ENCODE results near the gene TBX19. TPM values are rescaled to one million over a fixed set of nuclear protein-coding genes. Genes with fewer than 3 reads are reported as not detected.

The TBX19 gene
- total RNA-seq, 1 donor from 2014 or later = 3.1 TPM

GRCh38 chr1:168344517-168344916, 63.8 kb downstream of the TBX19 start:
- Histone ChIP-seq H3K27ac (no peak overlapping the region), H3K36me3 (no peaks in the 10 kb centered on the region), H3K9ac (no peak overlapping the region), H3K9me3 (ENCODE audit: low read depth) (no peaks in the 10 kb centered on the region), H3K4me3 (no peak overlapping the region), H3K79me2 (ENCODE audit: low read depth) (no peaks in the 10 kb centered on the region), H3K4me2 (no peak overlapping the region), H3K27me3 (no peaks in the 10 kb centered on the region), H3F3A (ENCODE audit: low read depth) (no peaks in the 10 kb centered on the region), H4K20me1 (ENCODE audit: low read depth) (no peaks in the 10 kb centered on the region), H3K4me1 (no peaks in the 10 kb centered on the region), H2AFZ (replicated peaks) (no peak overlapping the region)
- no peak for DNase-seq (ENCODE audit: low spot score)
- Mint-ChIP-seq H3K27ac (no peak overlapping the region), H3K27me3 (ENCODE audit: insufficient read depth, low read depth) (peaks cover 2% of the 10 kb centered on the region), H3K9me3 (no peaks in the 10 kb centered on the region), H3K4me3 (no peak overlapping the region), H3K36me3 (no peaks in the 10 kb centered on the region), H3K4me1 (no peaks in the 10 kb centered on the region)
- TF ChIP-seq EZH2 (IDR thresholded peaks at IDR 0.05) (no peak), CTCF (IDR thresholded peaks at IDR 0.05) (no peak), EZH2phosphoT487 (IDR thresholded peaks at IDR 0.05) (no peak)

GRCh38 chr1:168345939-168346338, 65.3 kb downstream of the TBX19 start:
- H3K4me2 ChIP-seq = no peak overlapping the region
- TF ChIP-seq EZH2 (IDR thresholded peaks at IDR 0.05) (no peak), CTCF (IDR thresholded peaks at IDR 0.05) (no peak), EZH2phosphoT487 (IDR thresholded peaks at IDR 0.05) (no peak)
- no peaks in the 10 kb centered on the region for H3K27me3 ChIP-seq
- H2AFZ ChIP-seq (replicated peaks) = no peak overlapping the region
- no peaks in the 10 kb centered on the region for H3K4me1 ChIP-seq
- H3K27ac ChIP-seq = no peak overlapping the region
- H3K9ac ChIP-seq = no peak overlapping the region
- H3K4me3 Mint-ChIP-seq = no peak overlapping the region
- no peak overlapping the region for H3K27ac Mint-ChIP-seq
- no peak overlapping the region for H3K4me3 ChIP-seq
- no peaks in the 10 kb centered on the region for H3K9me3 ChIP-seq (ENCODE audit: low read depth)
- H3K9me3 Mint-ChIP-seq = no peaks in the 10 kb centered on the region
- H3F3A ChIP-seq (ENCODE audit: low read depth) = no peaks in the 10 kb centered on the region
- H3K4me1 Mint-ChIP-seq = no peaks in the 10 kb centered on the region
- no peaks in the 10 kb centered on the region for H3K36me3 ChIP-seq
- no peaks in the 10 kb centered on the region for H3K79me2 ChIP-seq (ENCODE audit: low read depth)
- H3K27me3 Mint-ChIP-seq (ENCODE audit: insufficient read depth, low read depth) = peaks cover 2% of the 10 kb centered on the region
- no peaks in the 10 kb centered on the region for H3K36me3 Mint-ChIP-seq
- DNase-seq (ENCODE audit: low spot score) = no peak
- no peaks in the 10 kb centered on the region for H4K20me1 ChIP-seq (ENCODE audit: low read depth)

GRCh38 chr1:168347630-168348029, 67.0 kb downstream of the TBX19 start:
- no peak overlapping the region for H3K27ac Mint-ChIP-seq
- H3F3A ChIP-seq (ENCODE audit: low read depth) = no peaks in the 10 kb centered on the region
- TF ChIP-seq CTCF (IDR thresholded peaks at IDR 0.05) (no peak), EZH2phosphoT487 (IDR thresholded peaks at IDR 0.05) (no peak), EZH2 (IDR thresholded peaks at IDR 0.05) (no peak)

More at GRCh38 chr1:168347630-168348029, 67.0 kb downstream of the TBX19 start:
- Histone ChIP-seq H3K4me1 (no peaks in the 10 kb centered on the region), H4K20me1 (ENCODE audit: low read depth) (no peaks in the 10 kb centered on the region), H3K27me3 (no peaks in the 10 kb centered on the region), H2AFZ (replicated peaks) (no peak overlapping the region), H3K36me3 (no peaks in the 10 kb centered on the region), H3K4me2 (no peak overlapping the region), H3K9me3 (ENCODE audit: low read depth) (no peaks in the 10 kb centered on the region), H3K27ac (no peak overlapping the region), H3K4me3 (no peak overlapping the region), H3K9ac (no peak overlapping the region), H3K79me2 (ENCODE audit: low read depth) (no peaks in the 10 kb centered on the region)
- DNase-seq (ENCODE audit: low spot score) = no peak
- Mint-ChIP-seq H3K9me3 (no peaks in the 10 kb centered on the region), H3K4me1 (no peaks in the 10 kb centered on the region), H3K36me3 (no peaks in the 10 kb centered on the region), H3K4me3 (no peak overlapping the region), H3K27me3 (ENCODE audit: insufficient read depth, low read depth) (peaks cover 2% of the 10 kb centered on the region)
